Effector memory CD4-positive, alpha-beta T cell (primary cell): ENCODE measurements around the gene EPHA4.

Experiments
- DNase-seq, 3 donors: peaks; one replicate each; pipeline ENCODE4 v3.0.0-alpha.2; 2020
- H3K27ac ChIP-seq: 2 replicates; pipeline ENCODE4 v1.7.0; 2013; ENCODE audit warnings: mild to moderate bottlenecking, low read length, moderate library complexity; ENCODE audit not compliant: insufficient read depth, poor library complexity, severe bottlenecking
- H3K27me3 ChIP-seq: replicated peaks from 2 replicates; pipeline ENCODE4 v1.7.0; 2013; ENCODE audit warnings: mild to moderate bottlenecking, low read length; ENCODE audit not compliant: insufficient read depth, control insufficient read depth, poor library complexity, severe bottlenecking
- H3K36me3 ChIP-seq: 2 replicates; pipeline ENCODE4 v1.7.0; 2013; ENCODE audit warnings: mild to moderate bottlenecking, low read length, moderate library complexity; ENCODE audit not compliant: control insufficient read depth, insufficient read depth
- H3K4me1 ChIP-seq: 2 replicates; pipeline ENCODE4 v1.7.0; 2013; ENCODE audit warnings: low read length, mild to moderate bottlenecking; ENCODE audit not compliant: control insufficient read depth, insufficient read depth, poor library complexity, severe bottlenecking
- H3K4me3 ChIP-seq: 2 replicates; pipeline ENCODE4 v1.7.0; 2013; ENCODE audit warnings: low read length, low read depth, mild to moderate bottlenecking; ENCODE audit not compliant: insufficient read depth, poor library complexity, severe bottlenecking
- H3K9me3 ChIP-seq: 2 replicates; pipeline ENCODE4 v1.7.0; 2013; ENCODE audit warnings: mild to moderate bottlenecking, low read length, moderate library complexity; ENCODE audit not compliant: control insufficient read depth

The EPHA4 gene

DNA sequence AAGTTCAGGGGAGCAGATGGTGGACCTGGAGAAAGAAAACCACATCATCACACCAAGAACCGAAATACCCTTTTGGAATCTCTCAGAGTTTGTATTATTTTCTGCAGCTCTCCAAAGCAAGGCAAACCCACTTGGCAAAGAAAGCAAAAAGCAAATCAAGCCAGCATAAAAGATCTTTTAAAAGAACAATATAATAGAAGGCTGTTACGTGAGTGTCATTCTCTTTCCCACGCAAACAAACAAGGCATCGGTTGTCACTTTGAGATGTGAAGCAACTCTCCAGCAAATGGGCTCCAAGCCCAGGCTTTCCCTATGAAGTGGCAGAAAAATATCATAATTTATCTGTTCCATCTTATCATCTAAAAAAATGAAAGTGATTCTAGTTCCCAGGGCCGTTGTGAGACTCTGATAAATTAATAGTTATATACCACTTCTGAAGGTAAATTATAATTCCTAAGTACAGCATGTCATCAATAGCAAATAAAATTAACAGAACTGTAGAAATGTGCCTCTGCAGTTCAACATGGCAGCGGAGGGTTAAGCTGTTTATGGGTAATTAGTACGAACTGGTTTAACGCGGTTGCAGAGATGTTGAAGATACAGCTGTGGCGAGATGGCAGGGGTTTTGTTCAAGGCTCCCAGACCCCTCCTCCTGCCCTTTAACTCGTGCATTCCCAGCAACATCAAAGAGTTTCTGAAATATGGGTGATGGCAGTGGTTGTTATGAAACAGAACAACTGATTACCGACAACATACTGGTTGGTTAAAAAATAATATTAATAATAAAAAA lies 89.2 kb downstream of the EPHA4 start:
- Histone ChIP-seq H3K9me3 (no peaks in the 10 kb centered on the region), H3K27me3 (no peaks in the 10 kb centered on the region), H3K4me1 (no peaks in the 10 kb centered on the region), H3K27ac (no peak overlapping the region), H3K36me3 (no peaks in the 10 kb centered on the region), H3K4me3 (no peak overlapping the region)
- no peak for DNase-seq

DNA sequence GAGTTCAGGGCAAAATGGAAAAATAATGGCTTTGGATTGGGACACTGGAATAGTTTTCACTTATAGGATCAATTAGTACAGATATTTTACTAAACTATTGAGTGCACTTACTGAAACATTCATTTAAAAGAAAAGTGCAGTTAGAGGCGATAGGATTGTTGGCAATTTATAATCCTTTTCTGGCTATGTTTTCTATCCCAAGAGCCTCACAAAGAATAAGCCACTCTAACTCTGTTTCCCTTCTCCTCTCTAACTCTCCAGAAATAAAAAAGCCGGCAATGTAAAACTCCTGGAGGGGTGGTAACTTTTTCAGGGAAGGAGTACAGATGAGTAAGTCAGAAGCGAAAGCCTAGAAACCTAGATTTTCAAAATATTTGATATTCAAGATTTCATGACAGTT lies 91.3 kb downstream of the EPHA4 start:
- Histone ChIP-seq H3K27me3 (no peaks in the 10 kb centered on the region), H3K36me3 (no peaks in the 10 kb centered on the region), H3K27ac (no peak overlapping the region), H3K4me1 (no peaks in the 10 kb centered on the region), H3K9me3 (no peaks in the 10 kb centered on the region), H3K4me3 (no peak overlapping the region)
- no peak for DNase-seq

DNA sequence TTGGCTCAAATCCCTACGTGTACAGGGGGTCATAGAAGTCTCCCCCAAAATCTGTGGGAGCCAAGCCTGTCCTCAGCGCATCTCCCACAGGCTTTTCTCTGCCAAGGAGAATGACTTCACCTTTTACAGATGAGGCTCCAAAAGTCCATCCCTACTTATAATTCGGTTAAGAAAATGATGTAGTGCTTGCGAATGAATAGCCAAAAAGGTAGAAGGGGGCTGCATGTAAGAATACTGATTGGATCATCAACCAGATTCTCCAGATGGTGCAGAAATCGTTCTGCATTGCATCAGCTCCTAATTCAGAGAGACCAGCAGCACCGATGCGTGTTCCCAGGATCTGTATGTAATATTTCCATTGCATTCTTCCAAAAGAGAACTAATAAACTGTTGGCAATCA lies 91.9 kb downstream of the EPHA4 start:
- Histone ChIP-seq H3K27me3 (no peaks in the 10 kb centered on the region), H3K4me1 (no peaks in the 10 kb centered on the region), H3K4me3 (no peak overlapping the region), H3K27ac (no peak overlapping the region), H3K9me3 (no peaks in the 10 kb centered on the region), H3K36me3 (no peaks in the 10 kb centered on the region)
- no peak for DNase-seq

DNA sequence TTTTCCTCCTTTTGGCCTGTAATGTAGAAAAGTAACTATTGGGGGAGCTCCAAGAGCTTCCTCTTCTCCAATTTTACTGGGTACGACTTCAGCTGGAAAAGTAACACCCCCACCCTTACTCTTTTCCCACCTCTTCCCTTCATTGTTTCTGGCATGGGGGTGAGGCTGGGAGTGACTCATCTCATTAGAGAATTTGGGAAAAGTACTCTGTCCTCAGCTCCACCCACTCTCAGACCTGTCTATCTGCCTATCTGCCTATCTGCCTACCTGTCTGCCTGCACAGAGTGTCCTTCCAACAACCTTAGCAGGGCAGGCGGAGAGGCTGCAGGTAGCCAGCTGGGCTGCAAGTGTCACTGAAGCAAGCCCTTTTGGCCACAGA lies 93.6 kb downstream of the EPHA4 start:
- Histone ChIP-seq H3K27me3 (no peaks in the 10 kb centered on the region), H3K36me3 (no peaks in the 10 kb centered on the region), H3K4me1 (no peaks in the 10 kb centered on the region), H3K9me3 (no peaks in the 10 kb centered on the region), H3K4me3 (no peak overlapping the region), H3K27ac (no peak overlapping the region)
- no peak for DNase-seq

DNA sequence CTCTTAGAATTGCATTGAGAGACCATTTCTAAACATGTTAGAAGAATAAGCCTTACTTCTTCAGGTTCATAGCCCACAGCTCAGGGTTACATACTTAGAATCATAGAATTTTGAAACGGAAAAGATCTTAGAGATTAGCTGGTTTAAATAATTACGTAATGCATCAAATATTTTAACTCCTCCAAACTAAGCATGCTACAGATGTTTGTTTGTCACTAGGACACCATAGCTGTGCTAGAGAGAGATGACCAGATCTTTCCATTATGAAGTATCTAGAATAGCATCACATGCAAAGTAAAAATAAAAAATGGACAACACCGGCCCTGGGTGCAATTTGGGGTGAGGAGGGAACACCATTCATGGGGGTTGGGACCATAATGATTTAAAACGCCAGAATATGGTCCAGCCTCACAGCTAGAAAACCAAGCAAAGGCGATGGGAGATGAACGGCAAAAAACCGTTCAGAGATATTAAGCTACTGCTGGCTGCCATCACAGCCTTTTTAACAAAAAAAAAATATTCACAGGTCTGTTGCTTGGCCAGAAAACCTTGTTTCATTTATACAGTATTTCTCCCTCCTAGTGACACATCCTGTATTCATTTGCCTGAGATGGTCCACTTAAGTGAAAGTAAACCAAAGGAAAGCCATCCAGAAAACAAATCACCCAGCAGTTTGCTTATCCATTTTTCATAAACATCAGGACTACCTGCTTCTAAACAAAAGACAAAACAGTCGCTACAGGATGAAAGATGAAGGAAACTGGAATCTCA lies 94.2 kb downstream of the EPHA4 start:
- Histone ChIP-seq H3K27me3 (no peaks in the 10 kb centered on the region), H3K36me3 (no peaks in the 10 kb centered on the region), H3K4me1 (no peaks in the 10 kb centered on the region), H3K9me3 (no peaks in the 10 kb centered on the region), H3K27ac (no peak overlapping the region), H3K4me3 (no peak overlapping the region)
- no peak for DNase-seq

DNA sequence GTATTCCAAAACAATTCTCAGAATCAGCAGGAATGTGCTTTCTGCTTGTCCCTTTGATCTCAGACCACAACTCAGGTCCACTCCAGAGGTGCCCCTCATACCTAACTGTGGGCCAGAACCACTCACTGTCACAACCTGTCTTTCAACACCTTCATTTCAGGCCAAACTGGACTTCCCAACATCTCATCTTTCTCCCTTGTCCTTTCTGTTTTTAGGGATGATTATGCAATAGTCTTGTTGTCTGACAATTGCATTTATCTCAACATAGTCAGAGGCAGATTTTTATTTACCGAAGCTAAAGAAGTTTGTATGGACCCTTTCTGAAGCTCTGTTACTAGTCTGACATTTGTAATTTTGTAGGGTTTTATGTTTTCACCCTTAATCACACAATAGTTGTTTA lies 95.9 kb downstream of the EPHA4 start:
- no peaks in the 10 kb centered on the region for H3K9me3 ChIP-seq
- no peak overlapping the region for H3K27ac ChIP-seq
- H3K36me3 ChIP-seq = no peaks in the 10 kb centered on the region
- no peak for DNase-seq
- no peaks in the 10 kb centered on the region for H3K4me1 ChIP-seq
- H3K27me3 ChIP-seq = no peaks in the 10 kb centered on the region
- no peak overlapping the region for H3K4me3 ChIP-seq

DNA sequence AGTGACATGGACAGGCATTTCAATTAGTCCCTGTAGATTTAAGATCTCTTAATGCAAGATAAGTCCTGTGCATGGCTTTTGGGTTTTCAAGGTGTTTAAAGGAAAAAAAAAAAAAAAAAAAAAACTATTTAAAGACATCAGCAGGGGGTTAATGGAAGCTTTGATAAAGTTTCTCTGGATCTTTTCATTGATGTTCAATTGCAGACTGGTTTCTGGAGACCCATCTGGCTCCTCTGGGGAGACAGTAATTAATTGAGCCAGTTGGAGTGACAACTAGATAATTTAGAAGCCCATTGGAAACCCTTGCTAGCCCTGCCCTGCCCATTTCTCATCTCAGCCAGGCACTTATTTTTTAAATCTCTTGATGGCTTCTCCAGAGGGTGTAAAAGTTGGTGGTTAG lies 98.7 kb downstream of the EPHA4 start:
- no peaks in the 10 kb centered on the region for H3K27me3 ChIP-seq
- no peak for DNase-seq
- H3K4me3 ChIP-seq = no peak overlapping the region
- H3K36me3 ChIP-seq = no peaks in the 10 kb centered on the region
- H3K27ac ChIP-seq = no peak overlapping the region
- H3K4me1 ChIP-seq = no peaks in the 10 kb centered on the region
- H3K9me3 ChIP-seq = no peaks in the 10 kb centered on the region

DNA sequence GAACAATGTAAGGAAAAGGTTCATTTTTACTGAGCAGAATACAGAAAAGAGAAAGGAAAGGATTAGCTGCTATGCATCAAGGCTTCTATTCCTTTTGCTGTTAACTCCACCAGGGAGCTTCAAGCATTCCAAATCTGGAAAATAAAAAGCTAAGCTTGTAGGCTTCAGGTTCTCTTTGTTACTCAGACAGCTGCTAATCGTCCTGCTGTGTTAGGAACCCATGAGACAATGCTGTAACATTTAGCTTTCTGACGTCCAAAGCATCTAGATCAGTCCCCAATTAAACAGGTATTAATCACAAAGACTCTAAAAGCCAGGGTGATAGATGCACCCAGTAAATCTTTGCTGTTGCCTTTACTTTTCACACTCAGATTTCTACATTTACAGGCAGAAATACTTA lies 103.8 kb downstream of the EPHA4 start:
- DNase-seq = no peak
- Histone ChIP-seq H3K4me1 (peaks cover 22% of the 10 kb centered on the region), H3K27ac (no peak overlapping the region), H3K4me3 (no peak overlapping the region), H3K27me3 (no peaks in the 10 kb centered on the region), H3K36me3 (no peaks in the 10 kb centered on the region), H3K9me3 (no peaks in the 10 kb centered on the region)

DNA sequence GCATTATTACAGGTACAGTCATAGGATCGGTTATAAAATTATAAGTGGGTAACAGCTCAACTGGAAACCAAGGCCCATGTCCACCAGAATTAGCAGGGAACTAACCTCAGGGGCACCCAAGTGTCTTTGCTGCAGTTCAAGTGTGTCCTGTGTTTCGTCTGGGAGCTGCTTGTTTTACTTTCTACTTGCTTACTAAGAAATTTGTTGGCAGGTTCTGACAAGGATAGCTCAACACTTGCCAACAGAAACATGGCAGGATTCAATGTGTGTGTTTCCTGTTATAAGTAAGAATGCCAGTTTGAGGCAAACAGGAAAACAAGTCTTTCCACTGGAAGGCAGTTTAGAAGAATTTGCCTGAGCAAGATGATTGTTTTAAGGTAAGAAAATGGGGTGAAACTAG lies 104.5 kb downstream of the EPHA4 start:
- Histone ChIP-seq H3K4me1 (peaks cover 26% of the 10 kb centered on the region), H3K9me3 (no peaks in the 10 kb centered on the region), H3K4me3 (no peak overlapping the region), H3K27me3 (no peaks in the 10 kb centered on the region), H3K36me3 (no peaks in the 10 kb centered on the region), H3K27ac (no peak overlapping the region)
- DNase-seq = no peak

DNA sequence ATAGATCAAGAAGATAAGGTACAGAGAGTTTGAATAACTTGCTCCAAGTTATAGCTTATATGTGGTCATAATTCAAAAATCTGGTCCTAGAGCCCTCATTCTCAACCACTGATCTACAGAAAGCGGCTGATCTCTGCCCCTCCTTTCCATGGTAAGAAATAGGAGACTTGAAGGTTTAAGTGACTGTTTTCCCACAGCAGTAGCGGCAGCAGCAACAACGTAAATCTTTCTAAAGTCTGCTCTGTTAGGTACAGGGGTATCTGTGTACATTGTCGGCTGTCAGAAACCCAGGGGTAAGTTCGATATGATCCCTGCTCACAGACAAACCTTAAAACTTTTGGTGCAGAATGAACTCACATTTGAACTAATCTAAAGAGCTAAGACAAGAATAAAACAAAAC lies 105.4 kb downstream of the EPHA4 start:
- Histone ChIP-seq H3K9me3 (no peaks in the 10 kb centered on the region), H3K27me3 (no peaks in the 10 kb centered on the region), H3K36me3 (no peaks in the 10 kb centered on the region), H3K4me1 (peaks cover 27% of the 10 kb centered on the region), H3K27ac (no peak overlapping the region), H3K4me3 (no peak overlapping the region)
- no peak for DNase-seq
